T47D (cell line): ENCODE measurements around the gene STN1.
"Not testable (repeated sequence)": the region's sequence is repeated elsewhere in the genome, so short reads cannot be mapped to it uniquely, and the experiment has no call there.

Experiments
- DNase-seq, 2 experiments: peaks; one replicate each; pipeline versions ENCODE4 v3.0.0 to v3.0.0-alpha.2; 2011 to 2012; ENCODE audit warnings: low read depth in 1 of 2, low spot score in 1 of 2
- JUND ChIP-seq: IDR thresholded peaks from 2 replicates; pipeline ENCODE4 v1.6.1; 2012; ENCODE audit warnings: low read depth
- in situ Hi-C: cut with HindIII; loops from 2 replicates; pipeline ENCODE4 v1.10.0; 2016; ENCODE audit warnings: low sequenced_read_pairs, low pct_unique_long_range_greater_than_20kb

STN1 gene

DNA sequence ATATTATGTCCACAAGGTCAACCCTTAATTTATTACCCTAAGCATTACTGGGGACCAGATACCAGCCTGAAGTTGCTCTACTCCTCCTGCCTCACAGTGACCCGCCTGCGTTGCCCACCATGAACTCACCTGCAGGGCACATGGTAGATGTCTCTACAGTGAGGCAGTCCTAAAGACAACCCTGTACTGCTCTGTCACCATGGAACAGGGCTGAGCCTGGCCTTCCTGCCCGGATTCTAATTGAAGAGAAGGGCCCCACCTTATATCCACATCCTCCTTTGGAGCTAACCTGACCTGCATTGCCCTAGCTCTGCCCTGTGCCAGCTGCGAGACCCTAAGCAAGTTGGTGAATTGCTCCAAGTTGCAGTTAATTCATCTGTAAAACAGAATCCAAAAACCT, 66.7 kb downstream of the STN1 start:
- in situ Hi-C loops = no loop called here
- TF ChIP-seq JUND = no peak
- no peak for DNase-seq

- TF ChIP-seq JUND = no peak
- in situ Hi-C loops = no loop called here
- no peak for DNase-seq
Observed at GRCh38 chr10:103850572-103850895, 67.5 kb downstream of the STN1 start.

DNA sequence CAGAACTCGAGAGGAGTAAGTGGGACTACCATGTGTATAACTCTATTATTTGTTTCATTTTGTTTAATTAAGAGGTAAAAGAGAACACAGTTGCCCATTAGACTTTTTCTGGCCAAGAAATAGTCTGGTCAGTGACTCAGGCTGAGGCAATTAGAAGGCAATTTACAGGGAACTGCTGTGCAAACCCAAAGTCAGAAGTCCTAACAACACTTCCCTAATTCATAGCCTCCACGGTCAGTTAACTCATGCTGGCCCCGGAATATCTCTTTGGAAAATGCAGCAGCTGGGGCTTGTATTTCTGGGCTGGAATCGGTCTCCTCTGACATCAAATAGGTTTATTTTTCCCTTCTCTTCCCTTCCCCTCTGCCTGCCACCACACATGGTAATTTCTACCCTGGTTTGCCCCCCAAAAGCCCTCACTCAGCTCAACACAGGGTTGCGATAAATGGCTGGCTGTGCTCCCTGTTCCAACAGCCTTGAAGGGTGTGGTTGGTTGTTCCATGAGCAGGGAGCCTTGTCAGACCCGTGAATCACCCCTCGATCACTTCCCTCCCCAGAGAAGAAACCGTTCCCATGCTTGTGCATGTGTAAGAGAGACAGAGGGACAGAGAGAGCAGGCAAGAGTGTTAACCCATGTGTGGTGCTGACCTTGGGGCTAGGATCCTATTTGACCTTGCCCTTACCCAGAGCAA, 68.0 kb downstream of the STN1 start:
- TF ChIP-seq JUND = no peak
- in situ Hi-C loops = no loop called here
- DNase-seq = no peak

DNA sequence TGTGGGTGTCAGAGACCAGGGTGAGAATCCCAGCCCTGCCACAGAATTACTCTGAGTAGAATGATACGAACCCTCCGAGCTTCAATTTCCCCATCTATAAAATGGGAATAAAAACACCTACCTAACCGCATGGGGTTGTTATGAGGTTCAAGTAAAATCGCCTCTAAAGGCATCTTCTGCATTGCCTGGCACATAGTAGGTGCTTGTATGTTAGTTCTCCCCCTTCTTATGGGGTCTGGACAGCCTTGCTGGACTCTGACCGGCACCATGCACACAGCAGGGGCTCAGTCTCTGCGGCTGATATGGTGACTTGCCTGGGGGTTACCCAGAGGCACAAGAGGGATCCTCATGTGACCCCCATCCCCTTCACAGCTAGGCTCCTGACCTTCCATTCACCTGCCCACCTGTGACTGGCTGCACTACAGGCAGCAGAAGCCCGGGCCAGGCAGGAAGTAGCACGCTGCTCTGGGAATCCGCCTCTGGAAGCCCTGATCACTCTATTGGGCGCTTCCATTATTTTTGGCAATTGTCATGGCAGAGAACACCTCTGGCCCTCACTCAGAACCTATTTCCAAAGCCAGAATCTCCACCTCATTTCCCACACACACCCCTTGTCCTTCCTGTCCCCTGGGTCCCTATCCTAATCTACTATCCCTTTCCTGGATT, 68.6 kb downstream of the STN1 start:
- no peak for DNase-seq
- no peak for TF ChIP-seq JUND
- in situ Hi-C loops = no loop called here

DNA sequence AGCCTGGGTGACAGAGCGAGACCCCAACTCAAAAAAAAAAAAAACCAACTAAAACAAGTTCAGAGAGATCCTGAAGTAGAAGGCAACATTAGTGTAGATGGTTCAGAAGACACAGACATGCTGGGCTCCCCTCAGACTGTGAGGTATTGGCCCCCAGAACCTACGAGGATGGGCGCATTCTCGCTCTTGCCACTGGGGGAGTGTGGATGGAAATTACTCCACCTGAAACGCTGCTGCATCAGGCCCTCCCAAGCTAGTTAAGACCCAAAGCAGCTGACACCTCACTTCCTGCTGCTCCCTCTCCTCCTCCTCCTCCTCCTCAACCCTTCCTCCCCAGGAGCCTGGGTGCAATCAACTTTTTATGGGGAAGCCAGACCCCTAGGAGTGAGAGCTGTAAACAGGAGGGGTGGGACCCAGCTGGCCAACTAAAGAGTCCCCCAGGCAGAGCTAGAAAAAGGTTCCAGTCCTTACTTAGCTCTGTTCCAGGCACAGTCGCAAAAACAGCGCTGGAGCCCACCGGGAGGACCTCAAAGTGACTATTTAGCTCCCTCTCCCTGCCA, 70.0 kb downstream of the STN1 start:
- in situ Hi-C loops = no loop called here
- TF ChIP-seq JUND = no peak
- DNase-seq = no peak

DNA sequence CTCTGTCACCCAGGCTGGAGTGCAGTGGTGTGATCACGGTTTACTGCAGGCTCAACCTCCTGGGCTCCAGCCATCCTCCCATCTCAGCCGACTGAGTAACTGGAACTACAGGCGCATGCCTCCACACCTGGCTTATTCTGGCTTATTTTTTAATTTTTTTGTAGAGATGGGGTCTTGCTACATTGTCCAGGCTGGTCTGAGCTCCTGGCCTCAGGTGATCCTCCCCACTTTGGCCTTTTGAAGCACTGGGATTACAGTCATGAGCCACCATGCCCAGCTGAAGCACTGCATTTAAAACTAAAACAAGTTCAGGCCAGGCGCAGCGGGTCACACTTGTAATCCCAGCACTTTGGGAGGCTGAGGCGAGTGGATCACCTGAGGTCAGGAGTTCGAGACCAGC, 70.6 kb downstream of the STN1 start:
- TF ChIP-seq JUND = no peak
- in situ Hi-C loops = no loop called here
- DNase-seq = no peak

GRCh38 chr10:103845972-103846371, 72.0 kb downstream of the STN1 start:
- no peak for TF ChIP-seq JUND

GRCh38 chr10:103845346-103845745, 72.6 kb downstream of the STN1 start:
- in situ Hi-C loops, DNase-seq: not testable (repeated sequence)

More at GRCh38 chr10:103845972-103846371, 72.0 kb downstream of the STN1 start:
- in situ Hi-C loops = no loop called here
- no peak for DNase-seq

- in situ Hi-C loops = no loop called here
- no peak for DNase-seq
- no peak for TF ChIP-seq JUND
Observed at GRCh38 chr10:103843854-103844570, 74.0 kb downstream of the STN1 start.

DNA sequence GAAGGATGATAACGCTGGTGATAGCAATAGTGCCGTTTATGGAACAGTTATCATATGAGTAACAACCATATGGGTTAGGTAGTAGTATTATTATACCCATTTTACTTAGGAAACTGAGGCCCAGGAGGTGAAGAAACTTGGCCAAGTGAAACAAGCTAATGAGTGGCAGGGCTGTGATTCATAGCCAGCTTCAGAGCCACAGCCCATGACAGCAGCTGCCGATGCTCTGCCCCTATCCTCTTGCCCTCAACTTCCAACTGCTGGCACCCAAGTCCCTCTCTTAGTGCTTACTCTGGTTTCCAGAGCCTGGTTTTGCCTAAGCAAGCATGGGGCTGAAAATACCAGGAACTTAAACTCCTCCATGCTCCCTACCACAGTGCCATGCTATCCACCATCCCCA, 74.9 kb downstream of the STN1 start:
- DNase-seq = no peak
- in situ Hi-C loops = no loop called here
- no peak for TF ChIP-seq JUND

DNA sequence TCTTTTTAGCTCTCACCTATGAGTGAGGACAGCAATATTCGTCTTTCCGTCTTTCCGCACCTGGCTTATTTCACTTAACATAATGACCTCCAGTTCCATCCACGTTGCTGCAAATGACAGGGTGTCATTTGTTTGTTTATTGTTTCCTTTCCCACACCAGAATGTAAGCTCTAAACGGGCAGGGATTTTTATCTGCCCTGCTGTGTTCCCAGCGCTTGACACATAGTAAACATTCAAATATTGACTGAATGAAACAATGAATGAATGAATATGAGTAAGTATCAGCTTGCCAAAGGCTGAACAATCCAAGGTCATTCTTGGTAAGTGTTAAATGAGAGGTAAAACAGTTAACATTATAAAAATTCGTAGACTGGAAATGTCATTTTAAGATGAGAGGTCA, 75.4 kb downstream of the STN1 start:
- no peak for TF ChIP-seq JUND
- peak in 1 of 2 experiments; percentile 63 for DNase-seq
- in situ Hi-C loops = no loop called here

- no peak for TF ChIP-seq JUND
- in situ Hi-C loops = no loop called here
- no peak for DNase-seq
Observed at GRCh38 chr10:103841519-103841918, 76.5 kb downstream of the STN1 start.

DNA sequence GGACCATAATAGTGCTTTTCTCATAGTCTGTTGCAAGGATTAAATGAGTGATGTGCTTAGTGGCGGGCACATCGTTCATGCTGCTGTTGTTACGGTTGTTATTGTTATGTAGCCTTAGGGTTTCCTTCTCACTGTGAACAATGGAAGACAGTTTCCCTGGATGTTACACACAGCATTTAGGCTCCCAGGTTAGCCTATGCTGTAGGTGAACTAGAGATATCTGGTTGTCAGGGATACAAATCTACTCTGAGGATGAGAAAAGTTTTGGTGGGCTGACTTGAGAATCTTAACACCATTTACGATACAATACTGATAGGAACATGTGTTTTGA, 77.3 kb downstream of the STN1 start:
- in situ Hi-C loops = no loop called here
- no peak for DNase-seq
- TF ChIP-seq JUND = no peak
